Stimulated activated naive CD8-positive, alpha-beta T cell treated with anti-CD3 and anti-CD28 coated beads, Interleukin-15, Interleukin-2, amounts not matched to agents 100 ng/mL and 50 ng/mL, for 24 hours (primary cell): ENCODE results near the gene PPP6R3.
"Not testable (repeated sequence)": the region's sequence is repeated elsewhere in the genome, so short reads cannot be mapped to it uniquely, and the experiment has no call there.

Experiments
- H3K27ac Mint-ChIP-seq: one replicate; pipeline ENCODE4 v1.8.0; 2021; ENCODE audit warnings: mild to moderate bottlenecking, mixed read lengths
- H3K27me3 Mint-ChIP-seq: one replicate; pipeline ENCODE4 v1.8.0; 2021; ENCODE audit warnings: mixed read lengths
- H3K36me3 Mint-ChIP-seq: one replicate; pipeline ENCODE4 v1.8.0; 2021; ENCODE audit warnings: low read depth, mixed read lengths
- H3K4me1 Mint-ChIP-seq: one replicate; pipeline ENCODE4 v1.8.0; 2021; ENCODE audit warnings: low read depth, mixed read lengths
- H3K4me3 Mint-ChIP-seq: one replicate; pipeline ENCODE4 v1.8.0; 2021; ENCODE audit warnings: mild to moderate bottlenecking, mixed read lengths
- H3K9me3 Mint-ChIP-seq: one replicate; pipeline ENCODE4 v1.8.0; 2021; ENCODE audit warnings: mixed read lengths

PPP6R3 gene

GRCh38 chr11:68615657-68616056 is 155.1 kb downstream of the PPP6R3 start:
- Mint-ChIP-seq H3K36me3 (peaks cover 58% of the 10 kb centered on the region), H3K4me1 (no peaks in the 10 kb centered on the region), H3K4me3 (no peak overlapping the region), H3K9me3 (no peaks in the 10 kb centered on the region), H3K27me3 (no peaks in the 10 kb centered on the region), H3K27ac (no peak overlapping the region)

GRCh38 chr11:68617925-68618809 is 157.6 kb downstream of the PPP6R3 start:
- Mint-ChIP-seq H3K36me3 (peaks cover 34% of the 10 kb centered on the region), H3K4me3 (no peak overlapping the region), H3K9me3 (no peaks in the 10 kb centered on the region), H3K4me1 (no peaks in the 10 kb centered on the region), H3K27me3 (peaks cover 3% of the 10 kb centered on the region), H3K27ac (no peak overlapping the region)

GRCh38 chr11:68621826-68622225 is 161.3 kb downstream of the PPP6R3 start:
- H3K4me3 Mint-ChIP-seq: no peak overlapping the region
- H3K9me3 Mint-ChIP-seq: no peaks in the 10 kb centered on the region
- no peaks in the 10 kb centered on the region for H3K4me1 Mint-ChIP-seq
- peaks cover 14% of the 10 kb centered on the region for H3K27me3 Mint-ChIP-seq
- no peak overlapping the region for H3K27ac Mint-ChIP-seq
- H3K36me3 Mint-ChIP-seq: peaks cover under 1% of the 10 kb centered on the region

- H3K36me3 Mint-ChIP-seq, H3K4me1 Mint-ChIP-seq, H3K9me3 Mint-ChIP-seq, H3K4me3 Mint-ChIP-seq, H3K27ac Mint-ChIP-seq: not testable (repeated sequence)
- peaks cover 14% of the 10 kb centered on the region for H3K27me3 Mint-ChIP-seq
Measured at GRCh38 chr11:68623706-68624105, 163.2 kb downstream of the PPP6R3 start.

GRCh38 chr11:68625069-68625468 is 164.5 kb downstream of the PPP6R3 start:
- not testable (repeated sequence) for H3K27ac Mint-ChIP-seq, H3K36me3 Mint-ChIP-seq, H3K4me3 Mint-ChIP-seq, H3K4me1 Mint-ChIP-seq, H3K9me3 Mint-ChIP-seq
- peaks cover 14% of the 10 kb centered on the region for H3K27me3 Mint-ChIP-seq

- H3K27me3 Mint-ChIP-seq: peaks cover 14% of the 10 kb centered on the region
- not testable (repeated sequence) for H3K9me3 Mint-ChIP-seq, H3K36me3 Mint-ChIP-seq, H3K27ac Mint-ChIP-seq, H3K4me1 Mint-ChIP-seq, H3K4me3 Mint-ChIP-seq
Measured at GRCh38 chr11:68626236-68626635, 165.7 kb downstream of the PPP6R3 start.

GRCh38 chr11:68628837-68629236 is 168.3 kb downstream of the PPP6R3 start:
- not testable (repeated sequence) for H3K4me3 Mint-ChIP-seq, H3K4me1 Mint-ChIP-seq, H3K36me3 Mint-ChIP-seq, H3K27ac Mint-ChIP-seq, H3K9me3 Mint-ChIP-seq, H3K27me3 Mint-ChIP-seq

- H3K9me3 Mint-ChIP-seq, H3K27ac Mint-ChIP-seq, H3K4me1 Mint-ChIP-seq, H3K36me3 Mint-ChIP-seq, H3K27me3 Mint-ChIP-seq, H3K4me3 Mint-ChIP-seq: not testable (repeated sequence)
Measured at GRCh38 chr11:68632375-68632774, 171.8 kb downstream of the PPP6R3 start.

- no peaks in the 10 kb centered on the region for H3K36me3 Mint-ChIP-seq
- no peak overlapping the region for H3K4me3 Mint-ChIP-seq
- H3K9me3 Mint-ChIP-seq: no peaks in the 10 kb centered on the region
- no peaks in the 10 kb centered on the region for H3K27me3 Mint-ChIP-seq
- no peak overlapping the region for H3K27ac Mint-ChIP-seq
- H3K4me1 Mint-ChIP-seq: no peaks in the 10 kb centered on the region
Measured at GRCh38 chr11:68632802-68633201, 172.2 kb downstream of the PPP6R3 start.

GRCh38 chr11:68634606-68635005 is 174.1 kb downstream of the PPP6R3 start:
- not testable (repeated sequence) for H3K4me1 Mint-ChIP-seq, H3K4me3 Mint-ChIP-seq, H3K27ac Mint-ChIP-seq, H3K9me3 Mint-ChIP-seq, H3K36me3 Mint-ChIP-seq, H3K27me3 Mint-ChIP-seq

GRCh38 chr11:68635172-68635571 is 174.6 kb downstream of the PPP6R3 start:
- not testable (repeated sequence) for H3K4me3 Mint-ChIP-seq, H3K36me3 Mint-ChIP-seq, H3K4me1 Mint-ChIP-seq, H3K27ac Mint-ChIP-seq, H3K9me3 Mint-ChIP-seq, H3K27me3 Mint-ChIP-seq

- not testable (repeated sequence) for H3K4me3 Mint-ChIP-seq, H3K9me3 Mint-ChIP-seq, H3K36me3 Mint-ChIP-seq
Measured at GRCh38 chr11:68635883-68636282, 175.3 kb downstream of the PPP6R3 start.

GRCh38 chr11:68639322-68639721 is 178.8 kb downstream of the PPP6R3 start:
- not testable (repeated sequence) for H3K27ac Mint-ChIP-seq, H3K9me3 Mint-ChIP-seq, H3K27me3 Mint-ChIP-seq, H3K4me3 Mint-ChIP-seq, H3K36me3 Mint-ChIP-seq, H3K4me1 Mint-ChIP-seq

More at GRCh38 chr11:68635883-68636282, 175.3 kb downstream of the PPP6R3 start:
- H3K4me1 Mint-ChIP-seq, H3K27ac Mint-ChIP-seq, H3K27me3 Mint-ChIP-seq: not testable (repeated sequence)

GRCh38 chr11:68641880-68642279 is 181.3 kb downstream of the PPP6R3 start:
- no peak overlapping the region for H3K4me3 Mint-ChIP-seq
- no peaks in the 10 kb centered on the region for H3K4me1 Mint-ChIP-seq
- peaks cover 15% of the 10 kb centered on the region for H3K27me3 Mint-ChIP-seq
- no peak overlapping the region for H3K27ac Mint-ChIP-seq
- no peaks in the 10 kb centered on the region for H3K36me3 Mint-ChIP-seq
- H3K9me3 Mint-ChIP-seq: peaks cover 10% of the 10 kb centered on the region

- Mint-ChIP-seq H3K36me3 (no peaks in the 10 kb centered on the region), H3K9me3 (peaks cover 16% of the 10 kb centered on the region), H3K4me1 (no peaks in the 10 kb centered on the region), H3K27me3 (peaks cover 20% of the 10 kb centered on the region), H3K27ac (no peak overlapping the region), H3K4me3 (no peak overlapping the region)
Measured at GRCh38 chr11:68643585-68643984, 183.0 kb downstream of the PPP6R3 start.

- peaks cover 16% of the 10 kb centered on the region for H3K9me3 Mint-ChIP-seq
- no peak overlapping the region for H3K27ac Mint-ChIP-seq
- no peaks in the 10 kb centered on the region for H3K4me1 Mint-ChIP-seq
- H3K4me3 Mint-ChIP-seq: no peak overlapping the region
- peaks cover 27% of the 10 kb centered on the region for H3K27me3 Mint-ChIP-seq
- no peaks in the 10 kb centered on the region for H3K36me3 Mint-ChIP-seq
Measured at GRCh38 chr11:68646832-68647231, 186.3 kb downstream of the PPP6R3 start.
